Endothelial cell of hepatic sinusoid (primary cell): ENCODE data around the gene GRIK1.
"Not testable (repeated sequence)": the region's sequence is repeated elsewhere in the genome, so short reads cannot be mapped to it uniquely, and the experiment has no call there.

Experiments
- in situ Hi-C: cut with HindIII; loops from 2 replicates; pipeline ENCODE4 v1.10.0; 2017; ENCODE audit warnings: low sequenced_read_pairs

The GRIK1 gene

GRCh38 chr21:29626801-29627470 is 312.9 kb downstream of the GRIK1 start:
- in situ Hi-C loops: no loop called here

GRCh38 chr21:29625990-29626389 is 313.8 kb downstream of the GRIK1 start:
- in situ Hi-C loops: no loop called here

GRCh38 chr21:29624776-29625175 is 315.0 kb downstream of the GRIK1 start:
- in situ Hi-C loops: no loop called here

GRCh38 chr21:29621525-29621924 is 318.3 kb downstream of the GRIK1 start:
- in situ Hi-C loops: no loop called here

- in situ Hi-C loops: no loop called here
Measured at GRCh38 chr21:29616209-29616751, 323.5 kb downstream of the GRIK1 start.

- in situ Hi-C loops: no loop called here
Measured at GRCh38 chr21:29613877-29614276, 325.9 kb downstream of the GRIK1 start.

GRCh38 chr21:29613021-29613420 is 326.8 kb downstream of the GRIK1 start:
- in situ Hi-C loops: no loop called here

- in situ Hi-C loops: no loop called here
Measured at GRCh38 chr21:29610779-29611360, 328.9 kb downstream of the GRIK1 start.

- in situ Hi-C loops: no loop called here
Measured at GRCh38 chr21:29606613-29607012, 333.2 kb downstream of the GRIK1 start.

- in situ Hi-C loops: not testable (repeated sequence)
Measured at GRCh38 chr21:29605219-29605618, 334.6 kb downstream of the GRIK1 start.

GRCh38 chr21:29604076-29604475 is 335.7 kb downstream of the GRIK1 start:
- in situ Hi-C loops: no loop called here

GRCh38 chr21:29601047-29601446 is 338.7 kb downstream of the GRIK1 start:
- in situ Hi-C loops: no loop called here

- in situ Hi-C loops: no loop called here
Measured at GRCh38 chr21:29586696-29587095, 353.1 kb downstream of the GRIK1 start.

GRCh38 chr21:29585462-29585861 is 354.3 kb downstream of the GRIK1 start:
- in situ Hi-C loops: no loop called here

GRCh38 chr21:29583424-29583924 is 356.3 kb downstream of the GRIK1 start:
- in situ Hi-C loops: no loop called here

GRCh38 chr21:29582855-29583254 is 356.9 kb downstream of the GRIK1 start:
- in situ Hi-C loops: no loop called here

- in situ Hi-C loops: no loop called here
Measured at GRCh38 chr21:29581393-29581792, 358.4 kb downstream of the GRIK1 start.

- in situ Hi-C loops: no loop called here
Measured at GRCh38 chr21:29580732-29581285, 359.0 kb downstream of the GRIK1 start.

GRCh38 chr21:29578306-29578705 is 361.5 kb downstream of the GRIK1 start:
- in situ Hi-C loops: no loop called here

GRCh38 chr21:29571949-29572348 is 367.8 kb downstream of the GRIK1 start:
- in situ Hi-C loops: no loop called here

GRCh38 chr21:29568020-29568697 is 371.6 kb downstream of the GRIK1 start:
- in situ Hi-C loops: no loop called here
